GM21367 (cell line): ENCODE measurements around the gene PLLP.
"Not testable (repeated sequence)": the region's sequence is repeated elsewhere in the genome, so short reads cannot be mapped to it uniquely, and the experiment has no call there.

ENCODE experiments used
- ATAC-seq: cut with Tn5 transposase; IDR thresholded peaks from one replicate; pipeline ENCODE4 v1.9.1; 2021; ENCODE audit not compliant: unreplicated experiment

The PLLP gene

GRCh38 chr16:57273826-57274225, 10.6 kb downstream of the PLLP start:
- no peak for ATAC-seq

DNA sequence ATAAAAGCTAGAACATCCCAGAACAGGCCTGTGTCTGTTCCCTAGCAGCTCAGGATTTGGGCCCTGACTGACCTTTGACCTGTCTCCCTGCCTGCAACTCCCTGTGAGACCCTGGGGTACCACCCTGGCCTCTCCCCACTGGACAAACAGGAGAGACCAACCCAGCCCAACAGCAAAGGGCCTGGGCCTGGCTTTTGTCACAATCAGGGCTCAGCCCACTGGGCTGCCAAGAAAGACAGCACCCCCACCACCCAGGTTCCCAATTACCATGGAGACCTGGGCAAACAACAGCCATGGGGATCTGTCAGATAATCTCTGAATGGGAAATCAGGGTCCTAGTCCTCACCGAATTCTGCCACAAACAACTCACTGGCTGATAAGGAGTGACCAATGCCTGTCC, 11.1 kb downstream of the PLLP start:
- no peak for ATAC-seq

- ATAC-seq: no peak
Measured at GRCh38 chr16:57271867-57272495, 12.5 kb downstream of the PLLP start.

GRCh38 chr16:57271063-57271345, 13.5 kb downstream of the PLLP start:
- ATAC-seq: no peak

DNA sequence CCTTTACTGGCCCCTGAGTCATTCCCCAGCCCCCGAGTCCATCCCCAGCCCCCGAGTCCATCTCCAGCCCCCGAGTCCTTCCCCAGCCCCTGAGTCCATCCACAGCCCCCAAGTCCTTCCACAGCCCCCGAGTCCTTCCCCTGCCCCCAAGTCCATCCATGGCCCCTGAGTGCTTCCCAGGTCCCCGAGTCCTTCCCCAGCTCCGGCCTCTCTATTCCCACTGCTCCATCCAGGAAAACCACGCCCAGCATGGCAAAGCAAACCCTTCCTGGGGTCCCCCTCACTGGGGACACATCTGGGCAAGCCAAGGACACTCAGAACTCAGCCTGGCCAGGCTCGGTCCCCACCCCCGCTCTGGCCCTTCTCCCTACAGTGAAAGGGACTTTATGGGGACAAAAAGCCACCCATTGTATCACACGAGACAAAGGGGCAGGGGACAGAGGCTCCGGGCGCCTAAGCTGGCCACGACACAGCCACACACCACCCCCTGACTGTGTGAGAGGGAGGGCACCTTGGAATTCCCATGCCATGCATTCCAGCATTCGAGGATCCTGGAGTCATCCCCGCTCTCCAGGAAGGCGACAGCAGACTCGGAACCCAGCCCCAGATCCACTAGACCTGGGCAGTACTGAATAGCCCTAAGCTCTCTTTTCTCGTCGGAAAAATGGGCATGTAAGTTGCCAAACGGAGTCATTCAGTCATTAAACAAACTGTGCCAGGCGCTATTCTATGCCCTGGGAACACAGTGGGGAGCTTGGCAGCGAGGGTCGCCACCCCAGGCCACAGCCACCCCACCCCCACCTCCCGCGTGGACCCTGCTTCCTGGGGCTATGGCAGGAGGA, 14.0 kb downstream of the PLLP start:
- no peak for ATAC-seq

DNA sequence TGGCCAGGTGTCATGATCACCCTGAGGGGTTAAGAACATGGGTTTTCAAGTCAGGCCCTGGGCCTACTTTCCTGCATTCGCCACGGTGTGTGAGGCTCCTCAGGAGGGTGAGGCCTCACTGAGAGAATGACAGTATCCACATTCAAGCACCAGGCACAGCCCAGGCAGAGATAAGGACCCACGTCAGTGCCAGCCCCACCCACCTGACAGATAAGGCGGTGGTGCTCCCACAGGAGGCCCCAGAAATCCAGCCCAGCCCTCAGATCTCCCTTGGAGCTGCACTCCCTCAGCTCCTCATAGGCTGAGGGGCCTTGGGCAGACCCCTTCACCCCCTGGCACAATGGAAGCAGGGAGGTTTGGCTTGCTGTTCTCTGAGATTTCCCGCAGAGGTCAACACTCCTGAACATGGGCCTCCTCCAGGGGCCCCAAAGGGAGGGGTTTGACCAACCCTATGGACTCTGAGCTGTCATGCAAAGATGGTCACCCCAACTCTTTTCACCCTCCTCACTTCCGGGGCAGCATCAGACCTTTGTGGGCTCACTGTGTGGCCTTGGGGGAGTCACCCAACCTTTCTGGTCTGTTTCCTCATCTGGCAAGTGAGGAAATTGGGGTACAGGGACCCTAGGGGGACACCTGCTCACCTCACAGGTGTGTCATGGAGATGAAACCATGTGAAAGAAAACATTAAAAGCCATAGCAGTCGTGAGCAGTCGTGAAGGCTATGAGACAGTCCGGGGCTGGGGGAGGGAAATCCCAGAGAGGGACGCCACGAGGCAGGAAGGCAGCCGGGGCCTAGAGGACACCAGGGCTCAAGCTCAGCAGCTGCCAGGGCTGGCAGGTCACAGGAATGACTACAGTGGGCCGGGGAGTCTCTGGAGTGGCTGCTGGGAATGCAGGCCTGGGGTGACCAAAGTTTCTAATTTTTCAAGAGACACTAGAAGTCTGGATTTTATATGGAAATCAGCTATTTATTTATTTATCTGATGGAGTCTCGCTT, 15.4 kb downstream of the PLLP start:
- no peak for ATAC-seq

DNA sequence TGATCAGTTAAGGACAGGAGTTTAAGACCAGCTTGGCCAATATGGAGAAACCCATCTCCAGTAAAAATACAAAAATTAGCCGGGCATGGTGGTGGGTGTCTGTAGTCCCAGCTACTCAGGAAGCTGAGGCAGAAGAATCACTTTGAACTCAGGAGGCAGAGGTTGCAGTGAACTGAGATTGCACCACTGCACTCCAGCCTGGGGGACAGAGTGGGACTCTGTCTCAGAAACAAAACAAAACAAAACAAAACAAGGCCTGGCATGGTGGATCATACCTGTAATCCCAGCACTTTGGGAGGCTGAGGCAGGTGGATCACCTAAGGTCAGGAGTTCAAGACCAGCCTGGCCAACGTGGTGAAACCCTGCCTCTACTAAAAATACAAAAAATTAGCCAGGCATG, 17.1 kb downstream of the PLLP start:
- not testable (repeated sequence) for ATAC-seq

DNA sequence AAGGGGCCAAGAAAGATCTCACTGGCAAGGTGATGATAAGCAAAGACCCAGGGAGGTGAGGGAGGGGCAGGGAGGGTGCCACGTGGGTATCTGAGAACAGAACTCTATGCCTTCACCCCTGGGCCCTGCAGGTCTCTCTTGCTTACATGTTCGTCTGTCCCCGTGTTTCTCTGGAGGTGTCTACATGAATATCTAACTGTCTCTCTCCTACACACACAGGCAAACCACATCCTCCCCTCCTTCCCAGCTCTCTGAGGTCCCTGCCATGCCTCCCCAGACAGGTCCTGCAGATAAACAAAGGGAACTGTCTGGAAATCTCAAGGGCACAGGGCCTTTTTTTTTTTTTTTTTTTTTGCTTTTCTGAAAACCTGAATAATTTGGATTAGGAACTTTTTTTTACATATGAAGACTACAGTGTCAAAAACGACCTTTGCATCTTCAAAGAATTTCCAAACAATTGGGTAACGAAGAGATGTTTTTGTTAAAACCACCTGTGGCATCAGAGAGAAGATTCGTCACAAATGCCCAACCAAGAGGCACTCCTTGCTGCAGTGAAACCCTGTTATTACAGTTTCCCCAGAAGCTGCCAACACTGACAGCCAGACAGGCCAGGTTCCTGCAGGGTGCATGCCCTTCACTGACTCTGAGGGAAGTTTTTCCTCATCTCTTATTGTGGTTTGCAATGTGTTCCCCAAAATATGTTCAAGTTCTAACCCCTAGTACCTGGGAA, 17.8 kb downstream of the PLLP start:
- no peak for ATAC-seq

DNA sequence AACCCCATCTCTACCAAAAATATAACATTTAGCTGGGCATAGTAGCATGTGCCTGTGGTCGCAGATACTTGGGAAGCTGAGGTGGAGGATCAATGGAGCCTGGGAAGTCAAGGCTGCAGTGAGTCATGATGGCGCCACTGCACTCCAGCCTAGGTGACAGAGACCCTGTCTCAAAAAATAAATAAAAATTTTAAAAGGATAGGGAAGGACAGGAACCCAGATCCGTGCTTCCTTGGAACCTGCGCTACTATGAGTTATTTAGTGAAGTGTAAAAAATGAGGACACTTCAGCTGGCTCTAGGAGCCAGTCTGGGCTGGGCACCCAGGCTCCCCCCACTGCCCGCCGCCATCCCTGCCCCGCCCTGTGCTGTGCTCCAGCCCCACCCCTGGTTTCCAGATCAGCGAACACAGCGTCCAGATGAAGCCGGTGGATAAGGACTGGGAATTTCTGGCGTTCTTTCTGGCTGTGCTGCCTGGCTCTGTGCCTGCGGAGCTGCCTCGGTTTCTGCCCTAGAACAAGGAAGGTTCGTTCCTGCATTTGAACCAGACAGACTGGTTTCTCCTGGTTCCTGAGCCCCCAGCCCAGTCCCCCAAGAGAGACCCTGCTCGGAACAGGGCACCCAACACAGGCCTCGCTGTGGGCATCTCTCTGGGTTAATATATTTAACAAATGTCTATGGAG, 18.5 kb downstream of the PLLP start:
- ATAC-seq: no peak

DNA sequence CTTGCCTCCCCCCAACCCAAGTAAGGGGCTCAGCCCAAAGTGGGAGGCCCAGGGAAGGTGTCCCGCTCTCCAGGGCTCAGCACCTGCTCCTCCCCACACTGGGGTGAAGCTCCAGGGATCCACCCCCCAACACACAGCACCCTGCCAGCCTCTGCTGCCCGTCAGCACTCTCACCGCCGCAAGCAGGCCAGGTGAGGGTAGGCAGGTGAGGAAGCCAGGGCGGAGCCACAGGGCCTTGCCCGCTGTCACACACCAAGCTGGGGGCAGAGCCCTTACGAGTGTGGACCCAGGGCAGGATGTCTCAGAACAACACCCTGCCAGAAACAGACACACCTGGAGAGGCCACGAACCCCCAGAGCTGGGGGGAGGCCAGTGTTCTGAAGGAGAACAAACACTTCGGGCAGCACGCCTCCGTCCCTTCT, 19.5 kb downstream of the PLLP start:
- no peak for ATAC-seq

- ATAC-seq: no peak
Measured at GRCh38 chr16:57264381-57264780, 20.1 kb downstream of the PLLP start.

- no peak for ATAC-seq
Measured at GRCh38 chr16:57263541-57264351, 20.7 kb downstream of the PLLP start.

DNA sequence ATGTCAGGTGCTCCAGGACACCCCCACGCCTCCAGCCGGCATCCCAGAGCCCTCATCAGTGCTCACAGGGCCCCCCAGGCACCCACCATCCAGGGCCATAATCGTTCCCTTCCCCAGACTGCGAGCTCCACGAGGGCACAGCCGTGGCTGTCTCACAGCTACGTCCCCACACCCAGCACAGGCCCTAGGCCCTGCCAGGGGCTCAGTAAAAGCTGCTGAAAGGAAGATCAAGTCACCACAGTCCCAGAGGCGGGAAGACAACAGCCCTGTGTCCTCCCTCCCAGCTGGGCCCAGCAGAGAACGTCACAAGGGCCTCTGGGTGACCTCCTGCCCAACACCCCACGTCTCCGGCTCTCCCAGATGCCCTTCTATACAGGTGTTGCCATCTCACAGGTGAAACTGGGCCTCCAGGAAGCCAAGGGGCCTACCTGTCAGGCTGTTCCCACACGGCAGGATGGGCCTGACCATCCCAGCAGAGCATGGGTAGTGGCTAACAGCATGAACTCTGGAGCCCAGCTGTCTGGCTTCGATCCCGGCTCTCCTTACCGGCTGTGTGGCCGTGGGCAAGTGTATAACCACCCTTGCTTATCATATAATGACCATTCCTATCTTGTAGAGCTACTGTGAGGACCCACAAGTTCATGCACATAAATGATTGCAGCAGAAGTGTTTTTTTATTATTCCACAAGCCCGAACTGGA, 21.5 kb downstream of the PLLP start:
- no peak for ATAC-seq

DNA sequence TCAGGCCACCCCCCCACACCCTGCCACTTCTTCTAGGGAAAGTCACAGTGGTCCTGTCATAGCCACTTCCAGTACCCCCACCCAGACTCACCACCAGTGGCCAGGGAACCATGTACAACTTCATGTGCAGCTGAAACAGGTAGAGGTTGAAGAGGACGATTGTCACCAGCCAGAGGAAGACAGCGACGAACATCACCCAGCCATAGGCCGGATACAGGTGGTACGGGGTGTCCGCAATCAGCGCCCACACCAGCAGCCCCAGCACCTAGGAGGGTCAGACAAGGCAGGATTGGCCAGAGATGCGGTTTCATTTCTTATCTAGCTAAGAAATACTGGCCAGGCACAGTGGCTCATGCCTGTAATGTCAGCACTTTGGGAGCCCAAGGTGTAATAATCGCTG, 22.7 kb downstream of the PLLP start:
- no peak for ATAC-seq

DNA sequence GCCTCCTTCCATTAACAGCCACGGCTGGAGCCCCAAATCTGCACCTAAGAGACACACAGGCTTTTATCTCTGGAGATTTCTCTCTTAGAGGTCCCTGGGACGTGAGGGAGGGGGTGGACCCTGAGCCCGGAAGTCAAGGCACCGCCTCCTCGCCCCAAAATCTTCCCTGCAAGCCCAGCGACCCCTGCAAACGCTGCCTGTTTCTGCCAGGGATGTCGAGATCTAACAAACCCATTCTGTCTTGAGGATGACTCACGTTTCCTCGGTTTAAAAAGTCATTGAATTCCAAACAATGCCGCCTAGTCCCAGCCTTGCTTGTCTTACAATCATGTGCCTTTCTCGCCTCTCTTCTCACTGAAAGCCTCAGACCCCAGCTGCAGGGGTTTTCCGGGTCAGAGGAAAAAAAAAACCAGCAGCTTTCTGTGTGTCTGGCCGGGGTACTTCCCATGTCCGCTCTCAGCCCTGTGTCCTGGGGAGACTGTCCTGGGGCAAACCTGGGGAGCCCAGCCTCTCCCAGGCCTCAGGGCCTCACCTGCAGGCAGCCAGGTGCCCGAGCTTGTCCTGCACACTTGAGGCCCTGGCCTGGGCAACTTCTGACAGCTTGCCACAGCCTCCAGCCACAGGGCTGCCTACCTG, 24.1 kb downstream of the PLLP start:
- ATAC-seq: no peak

DNA sequence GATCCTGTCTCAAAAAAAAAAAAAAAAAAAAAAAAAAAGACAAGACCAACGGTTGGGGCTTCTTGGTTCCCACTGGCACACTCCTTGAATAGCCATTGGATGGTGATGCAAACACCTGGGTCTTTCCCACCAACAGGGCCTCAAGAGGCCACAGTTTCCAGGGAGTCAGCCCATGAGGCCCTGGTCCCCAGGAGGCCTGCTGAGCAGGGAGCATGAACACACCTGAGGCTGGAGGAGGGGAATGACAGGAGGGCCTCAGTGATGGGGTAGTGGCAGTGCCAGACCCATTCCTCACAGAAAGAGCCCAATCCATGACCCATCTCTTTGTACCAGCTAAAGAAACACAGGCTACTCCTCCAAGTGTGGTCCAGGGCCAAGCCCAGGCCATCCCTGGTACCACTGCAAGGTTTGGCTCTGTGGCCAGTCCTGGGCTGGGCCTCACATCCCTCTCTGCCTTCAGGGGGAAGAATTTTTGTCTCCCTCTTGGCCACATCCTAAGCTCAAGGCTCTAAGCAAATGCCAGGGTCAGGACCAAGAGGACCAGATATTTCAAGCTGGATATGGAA, 25.5 kb downstream of the PLLP start:
- ATAC-seq: no peak

GRCh38 chr16:57258226-57258909, 26.1 kb downstream of the PLLP start:
- ATAC-seq: no peak
